ENCODE results near the gene TRIM29. TPM values are rescaled to one million over a fixed set of nuclear protein-coding genes. Genes with fewer than 3 reads are reported as not detected.
A peak's percentile ranks its signal among the peaks of the same experiment; 100 is the strongest.

The TRIM29 gene
- total RNA-seq, 1 experiment from 2014 or later: not detected

GRCh38 chr11:120139316-120140069 is 1.6 kb upstream of the TRIM29 start:
- no peak overlapping the region for H3T11ph ChIP-seq (ENCODE audit: low read length)
- Mint-ChIP-seq H3K9me3 (no peaks in the 10 kb centered on the region), H3K36me3 (ENCODE audit: insufficient read depth in 1 of 3, low read depth in 3 of 3) (no peaks in the 10 kb centered on the region; a peak in 1 of 7 replicates), H3K27ac (no peak overlapping the region), H3K4me3 (no peak overlapping the region), H3K4me1 (peaks cover 10 to 16% of the 10 kb centered on the region in 2 experiments), H3K27me3 (ENCODE audit: low read depth) (peaks cover 64% of the 10 kb centered on the region)
- DNase-seq: peak; percentile 31
- TF ChIP-seq CTCF (conservative IDR thresholded peaks at IDR 0.05): no peak
- H3K14ac ChIP-seq (ENCODE audit: insufficient read depth, low read length): no peak overlapping the region
- H2BK15ac ChIP-seq (ENCODE audit: low read depth, low read length): no peak overlapping the region
- H2BK12ac ChIP-seq (ENCODE audit: insufficient read length, low read depth, low read length): no peak overlapping the region
- H3K9me3 ChIP-seq (ENCODE audit: control insufficient read depth, low read depth, low read length): no peaks in the 10 kb centered on the region
- no peak overlapping the region for H3K9ac ChIP-seq (ENCODE audit: extremely low read depth, insufficient read length, low read length)
- no peaks in the 10 kb centered on the region for H3K79me2 ChIP-seq (ENCODE audit: insufficient read depth, low read length)
- H3K4me2 ChIP-seq (ENCODE audit: insufficient read depth, insufficient read length, low read length): no peak overlapping the region
- peaks cover 2% of the 10 kb centered on the region for H4K20me1 ChIP-seq (ENCODE audit: control insufficient read depth, insufficient read depth, insufficient read length)
- H3K56ac ChIP-seq (ENCODE audit: insufficient read length, low read depth, low read length): no peak overlapping the region
- no peak overlapping the region for H2BK5ac ChIP-seq (ENCODE audit: insufficient read length, low read length)
- WGBS (ENCODE audit: extremely low coverage, insufficient read length, low lambda C conversion rate): no CpG with 5 or more reads among the region's 8 CpGs
- no peaks in the 10 kb centered on the region for H3K4me1 ChIP-seq (ENCODE audit: insufficient read depth, low read length)
- H3K27me3 ChIP-seq (ENCODE audit: insufficient read depth, low read length): no peaks in the 10 kb centered on the region
- no peak overlapping the region for H4K91ac ChIP-seq (ENCODE audit: insufficient read length, low read depth, low read length)
- H3K4ac ChIP-seq (ENCODE audit: low read depth, low read length): no peak overlapping the region
- no peak overlapping the region for H3K18ac ChIP-seq (ENCODE audit: insufficient read length, low read depth, low read length)
- H2BK120ac ChIP-seq (ENCODE audit: low read depth, low read length, poor library complexity, severe bottlenecking): no peak overlapping the region
- H2BK20ac ChIP-seq (ENCODE audit: low read depth, low read length, poor library complexity, severe bottlenecking): no peak overlapping the region
- H3K23me2 ChIP-seq (ENCODE audit: insufficient read length, low read depth, low read length, poor library complexity, severe bottlenecking): no peaks in the 10 kb centered on the region
- H3K23ac ChIP-seq (ENCODE audit: insufficient read length, low read depth, low read length): no peak overlapping the region
- no peak overlapping the region for H3K27ac ChIP-seq (ENCODE audit: insufficient read length, low read depth, low read length)
- H2AK5ac ChIP-seq (ENCODE audit: insufficient read length, low read length): no peak overlapping the region
- H4K8ac ChIP-seq (replicated peaks; ENCODE audit: insufficient read length, low read depth, low read length): no peak overlapping the region
- no peak overlapping the region for H4K5ac ChIP-seq (ENCODE audit: insufficient read length, low read depth, low read length)
- H3K79me1 ChIP-seq (ENCODE audit: insufficient read depth, low read depth, low read length, poor library complexity, severe bottlenecking): no peaks in the 10 kb centered on the region
- no peak overlapping the region for H2AFZ ChIP-seq (ENCODE audit: low read length)

Data from H9 (cell line).